GM18526 (cell line): ENCODE measurements around the gene ZNF280B.

Experiments
- POLR2A ChIP-seq: IDR thresholded peaks from 3 replicates; pipeline ENCODE4 v1.6.1; 2011; ENCODE audit not compliant: insufficient read length; ENCODE audit errors: extremely low read depth

ZNF280B gene

GRCh38 chr22:22460060-22460459 is 48.5 kb downstream of the ZNF280B start:
- TF ChIP-seq POLR2A: no peak

GRCh38 chr22:22458896-22459588 is 49.5 kb downstream of the ZNF280B start:
- no peak for TF ChIP-seq POLR2A

- no peak for TF ChIP-seq POLR2A
These were observed 50.2 kb downstream of the ZNF280B start for GRCh38 chr22:22458387-22458786.

- no peak for TF ChIP-seq POLR2A
These were observed 53.5 kb downstream of the ZNF280B start for GRCh38 chr22:22454997-22455396.

- TF ChIP-seq POLR2A: no peak
These were observed 55.4 kb downstream of the ZNF280B start for GRCh38 chr22:22452996-22453686.

- TF ChIP-seq POLR2A: no peak
These were observed 56.3 kb downstream of the ZNF280B start for GRCh38 chr22:22452211-22452610.

- no peak for TF ChIP-seq POLR2A
These were observed 58.2 kb downstream of the ZNF280B start for GRCh38 chr22:22450343-22450839.

- no peak for TF ChIP-seq POLR2A
These were observed 58.7 kb downstream of the ZNF280B start for GRCh38 chr22:22449819-22450218.

GRCh38 chr22:22446517-22446916 is 62.0 kb downstream of the ZNF280B start:
- TF ChIP-seq POLR2A: no peak

- no peak for TF ChIP-seq POLR2A
These were observed 65.4 kb downstream of the ZNF280B start for GRCh38 chr22:22442928-22443709.

- TF ChIP-seq POLR2A: no peak
These were observed 68.4 kb downstream of the ZNF280B start for GRCh38 chr22:22440188-22440587.
